Common myeloid progenitor, CD34-positive (primary cell): ENCODE data around the gene S100A1.
A peak's percentile ranks its signal among the peaks of the same experiment; 100 is the strongest.

Experiments
- CTCF ChIA-PET: fragments of 350-600 bp; sonication (Branson Sonifier 250); formaldehyde crosslinking; loops from one replicate; lab custom pipeline; 2021; ENCODE audit warnings: antibody characterized with exemption; lab: Charles Lee
- POLR2A ChIA-PET: fragments of 350-600 bp; sonication (Branson Sonifier 250); formaldehyde crosslinking; loops from one replicate; lab custom pipeline; 2021; ENCODE audit warnings: antibody characterized with exemption; lab: Charles Lee
- DNase-seq, 3 donors: peaks; one replicate each; pipeline versions ENCODE4 v3.0.0 to v3.0.0-alpha.2; 2013
- H3K27ac ChIP-seq, 2 experiments: 1 replicate in 1 of 2; 2 replicates in 1 of 2; pipeline ENCODE4 v1.7.0; 2013; ENCODE audit warnings: inconsistent platforms in 2 of 2, low read length in 2 of 2, mild to moderate bottlenecking in 2 of 2, low read depth in 1 of 2, moderate library complexity in 1 of 2; ENCODE audit not compliant: severe bottlenecking in 2 of 2, insufficient read depth in 1 of 2, poor library complexity in 1 of 2
- H3K27me3 ChIP-seq, 5 experiments: replicated peaks in 2 of 5; 1 replicate in 3 of 5; 2 replicates in 2 of 5; pipeline versions ENCODE4 v1.6.1 to v1.7.0; 2013; ENCODE audit warnings: low read length in 4 of 5, mild to moderate bottlenecking in 2 of 5, moderate library complexity in 2 of 5, inconsistent platforms in 1 of 5; ENCODE audit not compliant: insufficient read depth in 5 of 5, control insufficient read depth in 4 of 5
- H3K36me3 ChIP-seq, 4 experiments: 1 replicate in 2 of 4; 2 replicates in 2 of 4; pipeline versions ENCODE4 v1.6.1 to v1.7.0; 2013; ENCODE audit warnings: low read length in 3 of 4, control low read depth in 1 of 4, mild to moderate bottlenecking in 1 of 4; ENCODE audit not compliant: control insufficient read depth in 4 of 4, insufficient read depth in 4 of 4
- H3K4me1 ChIP-seq, 4 experiments: 1 replicate in 3 of 4; 2 replicates in 1 of 4; pipeline versions ENCODE4 v1.6.1 to v1.7.1; 2013; ENCODE audit warnings: low read length in 3 of 4, mild to moderate bottlenecking in 3 of 4, control low read depth in 1 of 4, inconsistent platforms in 1 of 4, moderate library complexity in 1 of 4; ENCODE audit not compliant: control insufficient read depth in 4 of 4, insufficient read depth in 4 of 4; ENCODE audit errors: control extremely low read depth in 1 of 4
- H3K4me3 ChIP-seq, 7 experiments: 1 replicate in 4 of 7; 2 replicates in 3 of 7; pipeline versions ENCODE4 v1.5.1 to v1.7.0; 2013; ENCODE audit warnings: mild to moderate bottlenecking in 7 of 7, low read length in 6 of 7, moderate library complexity in 6 of 7, inconsistent platforms in 2 of 7, low read depth in 2 of 7, control low read depth in 1 of 7; ENCODE audit not compliant: insufficient read depth in 4 of 7, control insufficient read depth in 1 of 7; ENCODE audit errors: extremely low read depth in 1 of 7
- H3K9me3 ChIP-seq, 5 experiments: 1 replicate in 4 of 5; 2 replicates in 1 of 5; pipeline versions ENCODE4 v1.6.1 to v1.7.1; 2013; ENCODE audit warnings: low read length in 4 of 5, mild to moderate bottlenecking in 2 of 5, inconsistent platforms in 1 of 5, low read depth in 1 of 5, moderate library complexity in 1 of 5; ENCODE audit not compliant: control insufficient read depth in 4 of 5, insufficient read depth in 2 of 5; ENCODE audit errors: control extremely low read depth in 1 of 5
- WGBS: methylation state at CpG from one replicate; pipeline ENCODE4 v1.1.5; 2013; ENCODE audit not compliant: insufficient coverage; 5-methylcytosine and 5-hydroxymethylcytosine counted together

S100A1 gene

DNA sequence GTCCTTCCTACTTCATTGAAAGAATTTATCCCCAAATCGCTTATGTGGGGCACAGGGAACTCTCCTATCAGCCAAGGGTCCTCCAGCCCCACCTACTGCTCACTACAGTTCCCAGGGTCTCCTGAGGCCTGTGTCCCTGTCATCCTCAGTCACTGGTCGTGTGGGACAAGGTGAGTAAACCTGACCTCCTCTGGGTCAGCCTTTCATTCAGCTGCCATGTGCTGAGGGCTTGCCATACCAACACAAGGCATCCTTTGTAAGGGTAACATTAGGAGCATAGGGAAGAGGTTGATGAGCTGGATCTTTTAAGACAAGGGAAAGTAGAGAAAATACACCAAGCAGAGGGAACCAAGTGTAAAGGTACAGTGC lies 19.1 kb downstream of the S100A1 start:
- no peaks in the 10 kb centered on the region for H3K9me3 ChIP-seq
- H3K36me3 ChIP-seq: peaks cover 8 to 50% (median 35%) of the 10 kb centered on the region in 4 experiments
- no peaks in the 10 kb centered on the region for H3K27me3 ChIP-seq
- no peak overlapping the region for H3K27ac ChIP-seq
- WGBS: 90% methylated on average over 1 of the region's 2 CpGs
- peaks cover 0 to 7% (median 2%) of the 10 kb centered on the region in 4 experiments for H3K4me1 ChIP-seq
- POLR2A ChIA-PET: interaction anchor here (0.6 to 2.2 kb wide), 2 partner anchors 13 to 168 kb away, joined by 5 to 9 read pairs; partner anchors contain the start of gene CHTOP
- CTCF ChIA-PET: interaction anchor here (1.5 to 2.7 kb wide), 2 partner anchors 13 to 19 kb away, joined by 4 to 10 read pairs; partner anchors contain the start of genes CHTOP, S100A1 and S100A13
- H3K4me3 ChIP-seq: no peak overlapping the region
- DNase-seq: no peak

DNA sequence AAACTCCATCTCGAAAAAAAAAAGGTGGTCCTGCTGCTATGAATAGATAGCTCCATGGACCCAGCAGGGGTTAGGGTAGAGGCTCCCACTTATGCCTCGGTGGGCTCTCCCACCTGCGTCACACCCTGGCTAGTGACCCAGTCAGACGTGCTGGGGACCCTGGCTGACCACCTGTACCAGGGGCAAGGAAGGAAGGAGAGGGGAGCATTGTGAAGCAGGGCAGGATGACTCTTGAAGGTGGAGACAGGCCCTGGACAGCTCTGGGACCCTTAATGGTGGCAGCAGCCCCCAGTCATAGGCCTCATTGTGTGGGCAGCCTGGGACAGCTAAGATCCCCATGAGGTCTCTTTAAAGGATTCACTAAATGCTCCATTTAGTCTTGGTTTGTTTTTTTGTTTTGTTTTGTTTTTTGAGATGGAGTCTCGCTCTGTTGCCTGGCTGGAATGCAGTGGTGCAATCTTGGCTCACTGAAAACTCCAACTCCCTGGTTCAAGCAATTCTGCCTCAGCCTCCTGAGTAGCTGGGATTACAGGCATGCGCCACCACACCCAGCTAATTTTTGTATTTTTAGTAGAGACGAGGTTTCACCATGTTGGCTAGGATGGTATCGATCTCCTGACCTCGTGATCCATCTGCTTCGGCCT lies 19.9 kb downstream of the S100A1 start:
- peaks cover 0 to 13% (median 8%) of the 10 kb centered on the region in 4 experiments for H3K4me1 ChIP-seq
- H3K4me3 ChIP-seq: no peak overlapping the region
- ChIA-PET POLR2A (interaction anchor here (0.6 to 2.2 kb wide), 2 partner anchors 14 to 167 kb away, joined by 5 to 9 read pairs; partner anchors contain the start of gene CHTOP), CTCF (interaction anchor here (1.5 to 2.7 kb wide), 3 partner anchors 10 to 20 kb away, joined by 4 to 10 read pairs (median 4); partner anchors contain the start of genes CHTOP, S100A1 and S100A13)
- WGBS: 90% methylated on average over 10 of the region's 10 CpGs
- no peak overlapping the region for H3K27ac ChIP-seq
- no peak for DNase-seq
- H3K36me3 ChIP-seq: peaks cover 4 to 42% (median 29%) of the 10 kb centered on the region in 4 experiments
- H3K9me3 ChIP-seq: no peaks in the 10 kb centered on the region
- no peaks in the 10 kb centered on the region for H3K27me3 ChIP-seq

DNA sequence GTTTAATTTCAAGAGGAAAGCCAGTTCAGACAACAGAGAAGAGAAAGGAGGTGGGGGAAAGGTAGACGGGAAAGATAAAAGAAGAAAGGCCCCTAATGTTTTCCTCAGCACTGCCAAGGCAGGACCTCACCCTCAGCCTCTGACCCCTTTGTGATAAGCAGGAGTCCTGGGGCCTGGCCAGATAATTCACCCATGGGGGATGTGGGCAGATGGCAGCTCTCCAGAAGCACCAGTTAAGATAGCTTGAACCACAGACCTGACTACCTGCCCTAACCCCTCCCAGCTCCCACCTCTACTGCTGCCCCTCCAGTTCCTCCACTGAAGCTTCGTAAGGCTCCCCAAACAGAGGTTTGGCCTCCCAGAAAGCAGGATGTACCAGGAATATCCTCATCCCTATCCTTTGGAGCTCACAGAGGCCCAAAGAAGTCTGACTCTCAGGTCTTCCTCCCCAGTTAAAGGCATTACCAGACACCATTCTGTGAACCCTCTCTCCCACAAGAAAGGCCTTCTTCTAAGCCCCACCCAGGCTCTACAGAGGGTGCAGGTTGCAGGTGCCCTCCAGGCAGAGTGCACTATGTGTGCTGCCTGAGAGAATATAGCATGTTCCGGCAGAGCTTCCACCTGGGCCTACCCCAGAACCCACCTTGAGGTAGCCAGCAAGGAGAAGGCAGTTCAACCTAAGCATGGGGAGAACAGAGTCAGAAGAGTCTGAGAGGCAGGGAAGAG lies 21.1 kb downstream of the S100A1 start:
- CTCF ChIA-PET: interaction anchor here (0.6 to 1.5 kb wide), 3 partner anchors 10 to 116 kb away, joined by 3 to 4 read pairs (median 4); no protein-coding TSS in a partner anchor
- peak overlapping the region in 1 of 2 experiments; percentile 36 for H3K27ac ChIP-seq

DNA sequence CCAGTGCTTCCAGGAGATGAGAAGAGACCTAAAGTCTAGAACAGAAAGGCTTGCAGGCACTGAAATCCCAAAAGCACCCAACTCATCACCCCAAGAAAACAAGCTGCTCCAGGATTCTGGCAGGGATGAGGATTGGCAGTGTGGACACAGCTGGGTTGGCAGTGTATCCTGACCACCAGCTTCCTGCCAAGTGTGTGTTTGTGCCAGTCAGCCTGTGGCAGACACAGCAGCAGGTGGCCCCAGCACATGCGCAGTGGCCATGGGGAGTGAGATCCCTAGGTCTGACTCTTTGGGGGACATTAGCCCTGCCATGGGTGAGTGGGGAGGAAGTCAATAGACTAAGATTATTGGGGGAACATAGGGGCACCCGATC lies 21.6 kb downstream of the S100A1 start:
- peaks cover 4 to 25% (median 16%) of the 10 kb centered on the region in 4 experiments for H3K36me3 ChIP-seq
- H3K9me3 ChIP-seq: no peaks in the 10 kb centered on the region
- no peaks in the 10 kb centered on the region for H3K27me3 ChIP-seq
- 79% methylated on average over 2 of the region's 2 CpGs for WGBS
- peak overlapping the region in 1 of 2 experiments; percentile 36 for H3K27ac ChIP-seq
- H3K4me1 ChIP-seq: peaks cover 0 to 15% (median 9%) of the 10 kb centered on the region in 4 experiments
- CTCF ChIA-PET: interaction anchor here (0.6 to 1.1 kb wide), 2 partner anchors 10 to 116 kb away, joined by 3 to 4 read pairs; no protein-coding TSS in a partner anchor
- POLR2A ChIA-PET: no interaction called here
- DNase-seq: no peak
- H3K4me3 ChIP-seq: no peak overlapping the region

More for the DNA sequence above, 21.1 kb downstream of the S100A1 start:
- 61% methylated on average over 2 of the region's 3 CpGs for WGBS
- POLR2A ChIA-PET: no interaction called here
- Histone ChIP-seq H3K27me3 (no peaks in the 10 kb centered on the region), H3K36me3 (peaks cover 4 to 31% (median 19%) of the 10 kb centered on the region in 4 experiments), H3K9me3 (no peaks in the 10 kb centered on the region), H3K4me3 (no peak overlapping the region), H3K4me1 (peaks cover 0 to 15% (median 9%) of the 10 kb centered on the region in 4 experiments)
- DNase-seq: peak in 1 of 3 donors; percentile 44

DNA sequence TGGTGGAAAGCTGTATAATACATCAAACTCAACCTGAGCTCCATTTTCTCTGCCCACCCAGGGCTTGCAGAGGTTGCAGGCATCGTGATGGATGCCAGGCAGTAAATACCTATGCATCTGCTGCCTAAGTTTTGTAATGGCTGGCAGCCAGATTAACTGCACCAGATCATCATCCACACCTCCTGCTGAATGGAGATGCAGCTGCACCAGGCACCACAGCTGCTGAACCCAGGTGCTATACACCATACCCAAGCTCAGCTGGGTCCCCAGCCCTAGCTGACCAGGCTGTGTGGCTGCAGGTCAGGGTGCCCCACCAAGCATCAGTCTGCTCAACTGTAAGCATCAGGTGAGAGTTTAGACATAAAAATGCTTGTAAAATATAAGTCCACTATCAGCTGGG lies 23.5 kb downstream of the S100A1 start:
- ChIA-PET POLR2A (no interaction called here), CTCF (interaction anchor here (1.2 to 1.7 kb wide), 4 partner anchors 8 to 141 kb away, joined by 3 to 10 read pairs (median 3); no protein-coding TSS in a partner anchor)
- H3K9me3 ChIP-seq: no peaks in the 10 kb centered on the region
- no peaks in the 10 kb centered on the region for H3K27me3 ChIP-seq
- no peak overlapping the region for H3K4me3 ChIP-seq
- H3K4me1 ChIP-seq: peaks cover 0 to 15% (median 9%) of the 10 kb centered on the region in 4 experiments
- H3K27ac ChIP-seq: no peak overlapping the region
- WGBS: 100% methylated on average over 1 of the region's 1 CpG
- DNase-seq: no peak
- H3K36me3 ChIP-seq: peaks cover 0 to 6% (median 3%) of the 10 kb centered on the region in 4 experiments

DNA sequence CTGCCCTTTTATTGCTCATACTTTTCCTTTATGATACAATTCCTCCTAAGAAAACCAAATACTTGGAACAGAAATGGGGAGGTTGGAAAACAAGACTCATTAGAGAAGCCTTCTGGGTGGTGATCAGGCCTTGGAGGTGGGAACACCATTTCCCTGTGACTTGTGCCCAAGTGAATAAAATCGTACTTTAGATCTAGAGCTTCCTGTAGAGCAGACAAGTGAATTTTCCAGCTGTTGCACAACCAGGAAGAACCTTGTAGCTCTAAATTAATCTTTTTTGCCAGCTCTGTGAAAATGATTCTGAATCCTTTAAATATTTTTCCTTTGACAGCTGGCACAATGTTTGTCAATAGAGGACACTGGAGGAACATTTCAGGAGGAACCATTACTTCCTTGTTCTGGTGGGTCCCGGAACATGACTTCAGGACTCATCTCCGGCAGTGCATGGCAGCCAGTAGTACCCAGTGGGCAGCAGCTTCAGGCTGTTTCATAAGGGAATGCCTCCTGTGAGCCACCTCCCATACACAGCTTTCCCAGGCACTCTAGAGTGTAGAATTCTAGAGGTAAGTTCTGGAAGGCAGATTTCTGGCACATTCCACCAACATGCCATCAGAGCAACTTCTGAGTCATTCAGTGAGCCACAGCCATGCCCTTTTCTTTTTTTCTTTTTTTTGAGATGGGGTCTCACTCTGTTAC lies 24.7 kb downstream of the S100A1 start:
- Histone ChIP-seq H3K4me3 (peak overlapping the region in 1 of 7 experiments; percentile 14), H3K9me3 (no peaks in the 10 kb centered on the region), H3K27me3 (no peaks in the 10 kb centered on the region), H3K36me3 (no peaks in the 10 kb centered on the region), H3K27ac (peak overlapping the region in 1 of 2 experiments; percentile 27), H3K4me1 (peaks cover 0 to 18% (median 10%) of the 10 kb centered on the region in 4 experiments)
- DNase-seq: no peak
- 46% methylated on average over 2 of the region's 3 CpGs for WGBS
- ChIA-PET CTCF (interaction anchor here (0.7 to 1.7 kb wide), 6 partner anchors 9 to 142 kb away, joined by 3 to 10 read pairs (median 3); no protein-coding TSS in a partner anchor), POLR2A (interaction anchor here (0.9 to 1.1 kb wide), 2 partner anchors 18 to 19 kb away, joined by 3 to 4 read pairs; partner anchors contain the start of gene CHTOP)
